Neural cell (in vitro differentiated cells): ENCODE measurements around the gene PBX2. TPM values are rescaled to one million over a fixed set of nuclear protein-coding genes. Genes with fewer than 3 reads are reported as not detected.

Experiments used
- H2AFZ ChIP-seq: fragments of 200-600, 300-800 bp; sonication (generic), shearing (Covaris generic); 2 replicates; pipeline ENCODE4 v1.6.0; 2014; ENCODE audit warnings: low read depth, mild to moderate bottlenecking, antibody characterized with exemption, low read length, moderate library complexity
- H3F3A ChIP-seq: fragments of 200-600 bp; shearing (Covaris generic); 2 replicates; pipeline ENCODE4 v1.6.1; 2016; ENCODE audit warnings: mild to moderate bottlenecking, moderate library complexity, mixed read lengths, antibody characterized with exemption, low read length; ENCODE audit not compliant: insufficient read depth, poor library complexity, severe bottlenecking
- H3K27ac ChIP-seq: fragments of 200-600, 300-800 bp; sonication (generic), shearing (Covaris generic); 2 replicates; pipeline ENCODE4 v1.5.1; 2014; ENCODE audit warnings: mild to moderate bottlenecking, low read length, moderate library complexity
- H3K27me3 ChIP-seq: fragments of 300-800, 200-600 bp; sonication (generic), shearing (Covaris generic); 2 replicates; pipeline ENCODE4 v1.6.0; 2014; ENCODE audit warnings: mild to moderate bottlenecking, low read depth, low read length, moderate library complexity; ENCODE audit not compliant: insufficient read depth
- H3K36me3 ChIP-seq: fragments of 300-800, 200-600 bp; sonication (generic), shearing (Covaris generic); 2 replicates; pipeline ENCODE4 v1.5.1; 2014; ENCODE audit warnings: mild to moderate bottlenecking, antibody characterized with exemption, low read length, moderate library complexity; ENCODE audit not compliant: insufficient read depth
- H3K4me2 ChIP-seq: fragments of 300-800, 200-600 bp; sonication (generic), shearing (Covaris generic); 2 replicates; pipeline ENCODE4 v1.6.0; 2014; ENCODE audit warnings: mild to moderate bottlenecking, low read length
- H3K4me3 ChIP-seq: fragments of 300-800, 200-600 bp; sonication (generic), shearing (Covaris generic); 2 replicates; pipeline ENCODE4 v1.5.1; 2014; ENCODE audit warnings: mild to moderate bottlenecking, low read length, moderate library complexity
- H3K79me2 ChIP-seq: fragments of 200-600 bp; shearing (Covaris generic); replicated peaks from 2 replicates; pipeline ENCODE4 v1.6.0; 2014; ENCODE audit warnings: mild to moderate bottlenecking, low read length, moderate library complexity; ENCODE audit not compliant: insufficient read depth
- H3K9ac ChIP-seq: fragments of 300-800, 200-600 bp; sonication (generic), shearing (Covaris generic); 2 replicates; pipeline ENCODE4 v1.6.1; 2016; ENCODE audit warnings: mild to moderate bottlenecking, low read length, mixed read lengths
- H3K9me2 ChIP-seq: fragments of 200-600 bp; shearing (Covaris generic); 2 replicates; pipeline ENCODE4 v1.6.1; 2016; ENCODE audit warnings: mild to moderate bottlenecking, low read length, mixed read lengths; ENCODE audit not compliant: insufficient read depth
- H3K9me3 ChIP-seq: fragments of 200-600, 300-800 bp; sonication (generic), shearing (Covaris generic); 2 replicates; pipeline ENCODE4 v1.6.1; 2016; ENCODE audit warnings: mild to moderate bottlenecking, mixed run types, low read length, moderate library complexity, mixed read lengths
- H4K20me1 ChIP-seq: fragments of 200-600 bp; shearing (Covaris generic); 2 replicates; pipeline ENCODE4 v1.6.1; 2016; ENCODE audit warnings: mild to moderate bottlenecking, mixed run types; ENCODE audit not compliant: insufficient read depth
- EP300 ChIP-seq: fragments of 450-650 bp; conservative IDR thresholded peaks from 2 replicates; pipeline ENCODE4 v1.6.1; 2014; ENCODE audit warnings: antibody characterized with exemption, mild to moderate bottlenecking, moderate library complexity; ENCODE audit not compliant: poor library complexity, severe bottlenecking
- EZH2 ChIP-seq: fragments of 200-600, 300-800 bp; shearing (Covaris generic), sonication (generic); IDR thresholded peaks from 2 replicates; pipeline ENCODE4 v1.6.1; 2014; ENCODE audit warnings: antibody characterized with exemption, low read length, borderline replicate concordance, mild to moderate bottlenecking; ENCODE audit not compliant: insufficient read depth, poor library complexity, severe bottlenecking
- MXI1 ChIP-seq: fragments of 450-650 bp; conservative IDR thresholded peaks from 2 replicates; pipeline ENCODE4 v1.6.1; 2014; ENCODE audit warnings: antibody characterized with exemption, mild to moderate bottlenecking; ENCODE audit not compliant: poor library complexity, severe bottlenecking
- POLR2AphosphoS5 ChIP-seq: IDR thresholded peaks from 2 replicates; pipeline ENCODE4 v1.6.1; 2012
- RAD21 ChIP-seq: fragments of 450-650 bp; conservative IDR thresholded peaks from 2 replicates; pipeline ENCODE4 v1.6.1; 2014; ENCODE audit warnings: antibody characterized with exemption, mild to moderate bottlenecking, moderate library complexity
- REST ChIP-seq: IDR thresholded peaks from 2 replicates; pipeline ENCODE4 v1.6.1; 2012; ENCODE audit warnings: borderline replicate concordance
- SMC3 ChIP-seq: fragments of 450-650 bp; conservative IDR thresholded peaks from 2 replicates; pipeline ENCODE4 v1.6.1; 2014; ENCODE audit warnings: antibody characterized with exemption, mild to moderate bottlenecking, moderate library complexity; ENCODE audit not compliant: poor library complexity
- TAF1 ChIP-seq: IDR thresholded peaks from 2 replicates; pipeline ENCODE4 v1.6.1; 2012; ENCODE audit warnings: low read depth
- polyA plus RNA-seq: library from polyadenylated mRNA; depleted of rRNA; stranded (reverse); fragments of >200 nt; gene quantifications from 2 replicates; pipeline ENCODE4 v1.2.3, GENCODE V29; 2014
- TF ChIP-seq, protein P1 (sequence below): fragments of 450-650 bp; IDR thresholded peaks from 2 replicates; pipeline ENCODE4 v1.5.1; 2014; ENCODE audit warnings: antibody characterized with exemption, mild to moderate bottlenecking, moderate library complexity; ENCODE audit not compliant: poor library complexity, severe bottlenecking

PBX2 gene
- polyA plus RNA-seq, 1 donor from 2014 or later = 53.2 TPM

DNA sequence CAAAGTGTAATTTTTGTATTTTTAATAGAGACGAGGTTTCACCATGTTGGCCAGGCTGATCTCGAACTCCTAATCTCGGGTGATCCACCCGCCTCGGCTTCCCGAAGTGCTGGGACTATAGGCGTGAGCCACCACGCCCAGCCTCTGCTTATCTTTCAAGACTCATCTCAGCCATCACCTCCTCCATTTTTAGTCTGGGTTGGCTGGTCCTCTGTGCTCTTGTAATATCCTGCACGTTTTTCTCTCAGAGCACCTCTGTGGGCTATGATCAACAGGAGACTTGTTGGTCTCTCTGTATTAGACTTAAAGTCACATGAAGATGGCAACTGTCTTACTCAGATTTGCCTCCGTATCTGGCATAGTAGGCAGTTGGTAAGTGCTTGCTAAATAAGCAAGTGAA lies 26.3 kb upstream of the PBX2 start:
- H3K4me3 ChIP-seq = no peak overlapping the region
- H3K27ac ChIP-seq = no peak overlapping the region
- no peaks in the 10 kb centered on the region for H3K79me2 ChIP-seq
- H3K36me3 ChIP-seq = no peaks in the 10 kb centered on the region
- no peak overlapping the region for H3K9ac ChIP-seq
- no peaks in the 10 kb centered on the region for H3K9me2 ChIP-seq
- TF ChIP-seq TAF1 = no peak
- TF ChIP-seq REST = no peak
- TF ChIP-seq, protein P1, sequence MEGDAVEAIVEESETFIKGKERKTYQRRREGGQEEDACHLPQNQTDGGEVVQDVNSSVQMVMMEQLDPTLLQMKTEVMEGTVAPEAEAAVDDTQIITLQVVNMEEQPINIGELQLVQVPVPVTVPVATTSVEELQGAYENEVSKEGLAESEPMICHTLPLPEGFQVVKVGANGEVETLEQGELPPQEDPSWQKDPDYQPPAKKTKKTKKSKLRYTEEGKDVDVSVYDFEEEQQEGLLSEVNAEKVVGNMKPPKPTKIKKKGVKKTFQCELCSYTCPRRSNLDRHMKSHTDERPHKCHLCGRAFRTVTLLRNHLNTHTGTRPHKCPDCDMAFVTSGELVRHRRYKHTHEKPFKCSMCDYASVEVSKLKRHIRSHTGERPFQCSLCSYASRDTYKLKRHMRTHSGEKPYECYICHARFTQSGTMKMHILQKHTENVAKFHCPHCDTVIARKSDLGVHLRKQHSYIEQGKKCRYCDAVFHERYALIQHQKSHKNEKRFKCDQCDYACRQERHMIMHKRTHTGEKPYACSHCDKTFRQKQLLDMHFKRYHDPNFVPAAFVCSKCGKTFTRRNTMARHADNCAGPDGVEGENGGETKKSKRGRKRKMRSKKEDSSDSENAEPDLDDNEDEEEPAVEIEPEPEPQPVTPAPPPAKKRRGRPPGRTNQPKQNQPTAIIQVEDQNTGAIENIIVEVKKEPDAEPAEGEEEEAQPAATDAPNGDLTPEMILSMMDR = no peak
- TF ChIP-seq POLR2AphosphoS5 = no peak
- no peak for TF ChIP-seq SMC3
- no peak for TF ChIP-seq EP300
- no peak for TF ChIP-seq EZH2
- TF ChIP-seq RAD21 = no peak
- no peak for TF ChIP-seq MXI1
- H2AFZ ChIP-seq = no peak overlapping the region
- no peaks in the 10 kb centered on the region for H3K9me3 ChIP-seq
- no peaks in the 10 kb centered on the region for H3F3A ChIP-seq
- no peaks in the 10 kb centered on the region for H4K20me1 ChIP-seq
- H3K27me3 ChIP-seq = no peaks in the 10 kb centered on the region
- no peak overlapping the region for H3K4me2 ChIP-seq

- H3K27me3 ChIP-seq = no peaks in the 10 kb centered on the region
- H3K4me2 ChIP-seq = no peak overlapping the region
- no peaks in the 10 kb centered on the region for H3K9me3 ChIP-seq
- no peak overlapping the region for H3K27ac ChIP-seq
- no peaks in the 10 kb centered on the region for H3K79me2 ChIP-seq
- H3F3A ChIP-seq = no peaks in the 10 kb centered on the region
- no peak overlapping the region for H2AFZ ChIP-seq
- no peak overlapping the region for H3K4me3 ChIP-seq
- TF ChIP-seq RAD21 = no peak
- no peak for TF ChIP-seq EP300
- TF ChIP-seq, protein P1 = no peak
- no peak for TF ChIP-seq POLR2AphosphoS5
- no peak for TF ChIP-seq EZH2
- TF ChIP-seq REST = no peak
- no peak for TF ChIP-seq SMC3
- no peak for TF ChIP-seq MXI1
- no peak for TF ChIP-seq TAF1
- no peaks in the 10 kb centered on the region for H3K9me2 ChIP-seq
- H3K36me3 ChIP-seq = no peaks in the 10 kb centered on the region
- no peak overlapping the region for H3K9ac ChIP-seq
- H4K20me1 ChIP-seq = no peaks in the 10 kb centered on the region
These were observed 25.6 kb upstream of the PBX2 start for GRCh38 chr6:32215617-32216016.
